GM21526 (cell line): ENCODE measurements around the gene CEACAM20.
"Not testable (repeated sequence)": the region's sequence is repeated elsewhere in the genome, so short reads cannot be mapped to it uniquely, and the experiment has no call there.

ENCODE experiments used
- ATAC-seq: cut with Tn5 transposase; IDR thresholded peaks from one replicate; pipeline ENCODE4 v1.9.1; 2021; ENCODE audit warnings: moderate library complexity; ENCODE audit not compliant: unreplicated experiment, low FRiP score

Gene CEACAM20

GRCh38 chr19:44529536-44529935 lies at the start of gene CEACAM20:
CEACAM20 (minus strand) TSS chr19:44529675; CDS start chr19:44529509, 166 bp downstream.
- no peak for ATAC-seq

- no peak for ATAC-seq
Observed at GRCh38 chr19:44577566-44577874, 48.0 kb upstream of the CEACAM20 start.

GRCh38 chr19:44576843-44577565 lies 47.5 kb upstream of the CEACAM20 start:
- no peak for ATAC-seq

GRCh38 chr19:44575116-44575700 lies 45.7 kb upstream of the CEACAM20 start:
- ATAC-seq = no peak

GRCh38 chr19:44574186-44574950 lies 44.9 kb upstream of the CEACAM20 start:
- no peak for ATAC-seq

- no peak for ATAC-seq
Observed at GRCh38 chr19:44573627-44574026, 44.2 kb upstream of the CEACAM20 start.

- no peak for ATAC-seq
Observed at GRCh38 chr19:44573183-44573582, 43.7 kb upstream of the CEACAM20 start.

GRCh38 chr19:44572581-44572900 lies 43.1 kb upstream of the CEACAM20 start:
- ATAC-seq = no peak

- ATAC-seq = no peak
Observed at GRCh38 chr19:44571830-44572580, 42.5 kb upstream of the CEACAM20 start.

- no peak for ATAC-seq
Observed at GRCh38 chr19:44570984-44571684, 41.7 kb upstream of the CEACAM20 start.

GRCh38 chr19:44570603-44570983 lies 41.1 kb upstream of the CEACAM20 start:
- ATAC-seq = no peak

- ATAC-seq = no peak
Observed at GRCh38 chr19:44567745-44568144, 38.3 kb upstream of the CEACAM20 start.

GRCh38 chr19:44566984-44567383 lies 37.5 kb upstream of the CEACAM20 start:
- ATAC-seq = no peak

GRCh38 chr19:44563086-44563655 lies 33.7 kb upstream of the CEACAM20 start:
- ATAC-seq = not testable (repeated sequence)

- no peak for ATAC-seq
Observed at GRCh38 chr19:44557933-44558332, 28.5 kb upstream of the CEACAM20 start.

GRCh38 chr19:44554641-44555246 lies 25.3 kb upstream of the CEACAM20 start:
- no peak for ATAC-seq

- ATAC-seq = no peak
Observed at GRCh38 chr19:44553478-44554171, 24.1 kb upstream of the CEACAM20 start.

- no peak for ATAC-seq
Observed at GRCh38 chr19:44552324-44552723, 22.8 kb upstream of the CEACAM20 start.

- no peak for ATAC-seq
Observed at GRCh38 chr19:44551850-44552249, 22.4 kb upstream of the CEACAM20 start.
